Activated T-cell treated with anti-CD3 and anti-CD28 coated beads, Interleukin-2, amount 50 U/mL, for 72 hours (primary cell): ENCODE measurements around the gene COX6A2. TPM values are rescaled to one million over a fixed set of nuclear protein-coding genes. Genes with fewer than 3 reads are reported as not detected.
"Not testable (repeated sequence)": the region's sequence is repeated elsewhere in the genome, so short reads cannot be mapped to it uniquely, and the experiment has no call there.

Experiments
- ATAC-seq, 2 donors: fragments of 150-1000 bp; cut with Tn5 transposase; replicated peaks in 1 of 2; 2 replicates each; pipeline ENCODE4 v1.10.0; 2021; ENCODE audit warnings: moderate library complexity in 2 of 2, mild to moderate bottlenecking in 1 of 2
- DNase-seq, 2 donors: peaks; one replicate each; pipeline ENCODE4 v3.0.0; 2021 to 2022; ENCODE audit warnings: mixed read lengths in 1 of 2
- H3K27ac Mint-ChIP-seq: one replicate; pipeline ENCODE4 v1.8.0; 2022; ENCODE audit warnings: mild to moderate bottlenecking, moderate library complexity, mixed read lengths
- H3K27me3 Mint-ChIP-seq: one replicate; pipeline ENCODE4 v1.8.0; 2022; ENCODE audit warnings: low read depth, mixed read lengths
- H3K36me3 Mint-ChIP-seq, 2 donors: one replicate each; pipeline ENCODE4 v1.8.0; 2022; ENCODE audit warnings: mixed read lengths in 2 of 2, mild to moderate bottlenecking in 1 of 2; ENCODE audit not compliant: insufficient read depth in 2 of 2
- H3K4me1 Mint-ChIP-seq: one replicate; pipeline ENCODE4 v1.8.0; 2022; ENCODE audit warnings: low read depth, mixed read lengths
- H3K4me3 Mint-ChIP-seq, 2 donors: one replicate each; pipeline ENCODE4 v1.8.0; 2022; ENCODE audit warnings: mild to moderate bottlenecking in 2 of 2, mixed read lengths in 2 of 2, moderate library complexity in 2 of 2
- H3K9me3 Mint-ChIP-seq, 2 donors: one replicate each; pipeline ENCODE4 v1.8.0; 2022; ENCODE audit warnings: mixed read lengths in 2 of 2
- total RNA-seq, 2 donors: library from RNA; stranded (reverse); gene quantifications; one replicate each; pipeline ENCODE4 v1.2.3, GENCODE V29; 2022

COX6A2 gene
- total RNA-seq, 2 donors from 2014 or later = not detected

DNA sequence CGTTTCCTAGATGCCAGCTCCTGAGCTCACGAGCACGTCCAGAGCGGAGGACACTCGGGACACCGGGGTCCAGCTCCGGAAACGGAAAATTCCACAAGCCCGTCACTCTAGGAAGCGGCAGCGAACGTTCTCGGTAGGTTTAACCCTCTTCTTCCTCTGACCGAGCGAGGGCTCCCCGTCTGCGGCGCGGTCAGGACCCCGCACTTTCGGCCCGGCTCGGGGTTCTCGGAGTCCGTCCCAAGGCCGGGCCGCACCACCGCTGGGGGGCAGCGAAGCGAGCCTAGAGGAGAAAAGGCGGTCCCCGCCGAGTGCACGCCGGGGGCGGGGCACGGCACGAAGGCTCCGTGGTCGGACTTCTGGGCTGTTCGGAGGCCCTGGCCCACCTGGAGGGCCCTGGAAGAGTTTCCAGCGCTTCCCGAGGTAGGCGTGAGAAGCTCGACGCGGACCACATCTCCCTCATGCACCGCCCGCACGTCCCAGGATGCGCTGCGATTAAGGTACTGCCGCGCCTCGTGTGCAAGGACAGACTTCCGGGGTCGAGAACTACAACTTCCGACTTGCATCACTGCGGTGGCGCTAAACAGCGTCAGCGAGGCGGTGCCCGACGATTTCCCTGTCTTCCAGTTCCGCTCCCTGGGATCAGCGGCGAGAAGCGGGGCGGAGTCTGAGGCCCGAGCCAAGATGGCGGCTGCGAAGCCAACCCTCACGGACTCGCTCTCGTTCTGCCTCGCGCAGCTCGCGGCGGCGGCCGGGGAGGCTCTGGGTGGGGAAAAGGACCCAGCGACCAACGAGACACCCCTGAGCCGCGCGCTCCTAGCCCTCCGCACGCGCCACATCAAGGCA lies 30.9 kb upstream of the COX6A2 start, which contains the start of gene ARMC5:
Gene ARMC5, plus strand, starts transcription at position 658 of the 843 bp plus-strand sequence. Its CDS starts 24 bp downstream, at position 682.
- peaks cover 3 to 4% of the 10 kb centered on the region in 2 donors for H3K36me3 Mint-ChIP-seq
- peak; percentile 80 to 81 for ATAC-seq
- peak within 1 kb of the TSS; percentile 89 to 90 for H3K4me3 Mint-ChIP-seq
- H3K9me3 Mint-ChIP-seq = no peaks in the 10 kb centered on the region
- DNase-seq = peak; percentile 96 to 98
- peaks cover 52% of the 10 kb centered on the region for H3K4me1 Mint-ChIP-seq
- H3K27ac Mint-ChIP-seq = peak within 1 kb of the TSS; percentile 99
- no peaks in the 10 kb centered on the region for H3K27me3 Mint-ChIP-seq

DNA sequence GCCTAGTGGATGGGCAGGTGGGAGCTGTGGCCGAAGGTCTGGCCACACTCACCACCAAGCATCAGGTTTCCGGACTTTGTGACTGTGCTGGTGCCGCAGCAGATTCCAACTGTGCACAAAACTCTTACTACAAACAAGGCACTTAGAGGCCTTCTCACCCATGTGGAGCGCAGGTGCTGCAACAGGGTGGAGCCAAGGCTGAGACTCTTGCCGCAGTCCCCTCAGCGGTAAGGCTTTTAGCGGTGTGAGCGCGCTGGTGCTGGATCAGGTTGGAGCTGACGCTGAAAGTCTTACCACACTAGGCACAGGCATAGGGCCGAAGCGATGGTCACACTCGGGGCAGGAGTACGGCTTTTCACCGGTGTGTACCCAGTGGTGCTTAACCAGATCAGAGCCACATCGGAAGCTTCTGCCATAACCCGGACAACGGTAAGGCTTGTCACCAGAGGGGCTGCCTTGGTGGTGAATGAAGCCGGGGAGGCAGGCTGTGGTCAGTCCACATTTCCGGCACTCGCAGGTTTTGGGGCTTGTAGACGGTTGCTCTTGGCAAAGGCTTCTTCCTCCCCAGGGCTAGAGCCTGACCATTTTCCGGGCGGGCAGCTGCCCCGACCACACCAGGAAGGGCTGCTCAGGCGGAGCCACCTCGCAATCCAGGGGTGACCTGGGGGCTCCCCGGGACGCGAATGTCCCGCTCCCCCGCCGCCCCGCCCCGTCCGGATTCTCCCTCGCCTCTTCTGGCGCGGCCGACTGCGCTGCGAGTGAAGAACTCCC lies 30.1 kb upstream of the COX6A2 start:
- Mint-ChIP-seq H3K36me3 (peaks cover 3 to 6% of the 10 kb centered on the region in 2 donors), H3K27ac (peak overlapping the region; percentile 87), H3K4me3 (peak overlapping the region; percentile 89 to 90), H3K27me3 (no peaks in the 10 kb centered on the region), H3K4me1 (peaks cover 57% of the 10 kb centered on the region), H3K9me3 (no peaks in the 10 kb centered on the region)
- DNase-seq (peak; percentile 69 to 70), ATAC-seq (peak in 1 of 2 donors; percentile 6)

DNA sequence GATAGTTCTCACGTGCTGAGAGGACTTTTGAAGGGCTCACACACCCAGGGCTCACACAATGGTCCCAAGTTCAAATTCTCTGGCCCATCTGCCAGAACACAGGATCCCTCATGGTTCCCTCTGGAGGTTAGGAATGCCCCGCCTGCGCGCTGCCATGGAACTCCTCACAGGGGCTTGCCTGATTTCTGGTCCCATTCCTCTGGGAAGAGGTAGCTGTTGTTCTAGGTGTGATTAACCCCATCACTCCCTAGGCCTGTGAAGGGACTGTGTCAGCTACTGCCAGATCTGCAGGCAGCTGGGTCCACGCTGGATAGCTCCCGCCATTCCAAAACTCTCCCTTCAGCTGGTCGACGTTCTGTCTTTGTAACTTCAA lies 28.8 kb upstream of the COX6A2 start:
- DNase-seq (no peak), ATAC-seq (no peak)
- peaks cover 59% of the 10 kb centered on the region for H3K4me1 Mint-ChIP-seq
- H3K4me3 Mint-ChIP-seq = peak overlapping the region; percentile 89 to 90
- no peaks in the 10 kb centered on the region for H3K9me3 Mint-ChIP-seq
- no peaks in the 10 kb centered on the region for H3K27me3 Mint-ChIP-seq
- H3K27ac Mint-ChIP-seq = peak overlapping the region; percentile 50
- H3K36me3 Mint-ChIP-seq = peaks cover 0 to 3% of the 10 kb centered on the region in 2 donors

DNA sequence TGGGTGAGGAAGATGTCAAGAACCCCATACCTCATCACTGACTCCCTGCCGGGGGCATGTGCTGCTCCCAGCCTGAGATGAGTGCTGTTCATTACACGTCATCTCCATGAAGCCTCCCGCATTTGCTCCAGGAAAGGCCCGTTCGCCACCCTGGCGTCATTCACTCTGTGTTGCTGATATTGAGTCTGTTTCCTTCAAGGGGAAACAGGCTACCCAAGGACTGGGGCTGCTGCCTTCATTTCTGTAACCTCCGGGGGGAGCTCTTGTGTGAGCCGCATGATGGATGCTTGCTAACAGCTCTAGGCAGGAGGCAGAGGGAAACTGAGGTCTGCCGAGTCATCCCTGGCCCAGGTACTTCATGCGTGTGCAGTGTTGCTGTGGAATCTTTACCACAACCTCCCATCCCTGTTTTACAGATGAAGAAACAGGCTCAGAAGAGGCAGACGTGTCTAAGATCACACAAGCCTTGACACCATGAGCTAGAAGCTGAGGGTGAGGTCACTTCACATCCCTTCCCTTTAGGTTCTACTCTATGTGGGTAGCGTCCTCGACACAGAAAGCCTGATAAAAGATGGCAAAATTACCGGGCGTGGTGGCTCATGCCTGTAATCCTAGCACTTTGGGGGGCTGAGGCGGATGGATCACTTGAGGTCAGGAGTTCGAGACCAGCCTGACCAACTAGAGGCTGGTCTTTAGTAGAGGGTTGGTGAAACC lies 27.6 kb upstream of the COX6A2 start:
- H3K4me1 Mint-ChIP-seq = peaks cover 54% of the 10 kb centered on the region
- peak overlapping the region; percentile 75 for H3K27ac Mint-ChIP-seq
- H3K4me3 Mint-ChIP-seq = peak overlapping the region; percentile 37 to 89
- ATAC-seq (no peak), DNase-seq (peak in 1 of 2 donors; percentile 41)
- H3K36me3 Mint-ChIP-seq = peaks cover 0 to 3% of the 10 kb centered on the region in 2 donors
- no peaks in the 10 kb centered on the region for H3K9me3 Mint-ChIP-seq
- H3K27me3 Mint-ChIP-seq = no peaks in the 10 kb centered on the region

DNA sequence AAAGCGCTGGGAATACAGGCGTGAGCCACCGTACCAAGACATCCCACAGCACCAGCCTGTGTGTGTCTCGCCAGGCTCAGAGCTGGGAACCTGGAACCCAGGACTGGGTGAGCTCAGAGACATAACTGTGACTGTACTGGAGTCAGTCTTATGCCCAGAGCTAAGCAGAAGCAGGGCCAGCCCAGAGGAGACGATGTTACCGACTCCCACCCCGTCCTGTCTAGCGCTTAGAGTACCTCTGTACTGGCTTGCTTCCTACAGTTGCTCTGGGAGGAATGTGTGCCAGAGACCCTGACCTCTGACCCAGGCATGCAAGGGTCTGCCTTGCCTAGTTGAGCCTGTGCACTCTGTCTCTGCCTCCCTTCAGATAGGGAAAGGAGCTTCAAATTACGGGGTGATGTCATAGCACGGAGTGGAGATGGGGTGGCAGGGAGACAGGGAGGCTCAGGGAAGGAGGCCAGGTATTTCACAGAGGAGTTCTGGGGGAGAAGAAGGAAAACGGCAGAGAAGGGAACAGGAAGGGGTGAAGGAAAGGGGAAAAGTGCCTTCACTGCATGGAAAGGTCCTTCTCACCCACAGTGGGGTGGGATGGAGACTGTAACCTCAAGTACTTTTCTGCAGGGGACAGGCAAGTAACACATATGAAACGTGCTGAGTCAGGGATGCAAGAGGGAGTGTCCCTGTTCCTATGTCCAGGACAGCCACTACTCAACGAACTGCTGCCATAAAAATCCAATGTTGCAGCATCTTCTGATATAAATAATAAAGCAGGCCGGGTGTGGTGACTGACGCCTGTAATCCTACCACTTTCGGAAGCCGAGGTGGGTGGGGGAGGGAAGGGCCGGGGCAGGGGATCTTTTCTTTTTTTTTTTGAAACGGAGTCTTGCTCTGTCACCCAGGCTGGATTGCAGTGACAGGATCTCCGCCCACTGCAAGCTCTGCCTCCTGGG lies 25.4 kb upstream of the COX6A2 start:
- Mint-ChIP-seq H3K36me3 (peaks cover 0 to 3% of the 10 kb centered on the region in 2 donors), H3K9me3 (no peaks in the 10 kb centered on the region), H3K4me1 (peaks cover 48% of the 10 kb centered on the region), H3K4me3 (no peak overlapping the region), H3K27me3 (no peaks in the 10 kb centered on the region), H3K27ac (no peak overlapping the region)
- DNase-seq (no peak), ATAC-seq (no peak)

DNA sequence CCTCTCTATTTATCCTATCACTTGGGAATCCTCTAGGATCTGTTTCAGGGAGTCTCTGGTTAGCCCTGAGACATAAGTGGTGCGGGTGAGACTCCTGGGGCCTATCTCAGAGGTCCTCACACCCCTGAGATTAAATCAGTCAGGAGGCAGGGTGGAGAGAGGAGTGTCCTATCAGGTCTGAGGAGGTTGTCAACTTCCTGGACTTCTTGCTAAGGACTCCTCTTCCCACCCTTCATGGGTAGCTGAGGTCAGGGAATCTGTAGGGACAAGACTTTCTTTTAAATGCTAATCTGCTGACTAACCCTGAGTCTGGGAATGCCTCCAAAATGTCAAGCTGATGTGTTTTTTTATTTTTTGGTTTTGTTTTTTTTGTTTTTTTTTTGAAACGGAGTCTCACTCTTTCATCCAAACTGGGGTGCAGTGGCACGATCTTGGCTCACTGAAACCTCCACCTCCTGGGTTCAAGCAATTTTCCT lies 24.5 kb upstream of the COX6A2 start:
- Mint-ChIP-seq H3K36me3 (peaks cover 0 to 1% of the 10 kb centered on the region in 2 donors), H3K27me3 (no peaks in the 10 kb centered on the region), H3K27ac (no peak overlapping the region), H3K9me3 (no peaks in the 10 kb centered on the region), H3K4me1 (peaks cover 41% of the 10 kb centered on the region), H3K4me3 (no peak overlapping the region)
- no peak for ATAC-seq
- DNase-seq = no peak

DNA sequence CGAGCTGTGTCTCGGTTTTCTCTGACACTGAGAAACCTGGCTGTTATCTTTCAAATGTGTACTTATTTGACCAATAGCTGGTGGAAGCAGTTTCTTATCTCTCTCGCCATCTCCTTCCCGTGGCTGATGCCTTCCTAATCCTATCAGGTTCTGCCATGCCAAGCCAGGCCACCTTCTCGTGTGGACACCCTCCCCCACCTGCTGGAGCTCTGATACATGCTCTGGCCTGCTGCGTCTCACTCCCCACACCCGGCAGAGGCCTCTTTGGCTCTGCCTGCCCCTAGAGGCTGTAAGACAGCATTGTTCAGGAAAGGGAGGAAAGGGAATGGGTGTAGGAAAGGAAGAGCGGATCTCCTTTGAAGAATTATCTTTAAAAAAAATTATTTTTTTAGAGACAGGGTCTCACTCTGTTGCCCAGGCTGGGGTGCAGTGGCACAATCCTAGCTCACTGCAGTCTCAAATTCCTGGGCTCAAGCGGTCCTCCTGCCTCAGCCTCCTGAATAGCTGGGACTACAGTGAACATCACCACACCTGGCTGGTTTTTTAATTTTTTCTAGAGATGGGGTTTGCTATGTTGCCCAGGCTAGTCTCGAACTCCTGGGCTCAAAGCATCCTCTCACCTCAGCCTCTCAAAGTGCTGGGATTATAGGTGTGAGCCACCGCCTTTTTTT lies 23.7 kb upstream of the COX6A2 start:
- ATAC-seq = peak in 1 of 2 donors; percentile 43
- Mint-ChIP-seq H3K4me3 (no peak overlapping the region), H3K4me1 (peaks cover 33% of the 10 kb centered on the region), H3K9me3 (no peaks in the 10 kb centered on the region), H3K27ac (no peak overlapping the region), H3K36me3 (peaks cover 0 to 1% of the 10 kb centered on the region in 2 donors), H3K27me3 (no peaks in the 10 kb centered on the region)
- DNase-seq = no peak

DNA sequence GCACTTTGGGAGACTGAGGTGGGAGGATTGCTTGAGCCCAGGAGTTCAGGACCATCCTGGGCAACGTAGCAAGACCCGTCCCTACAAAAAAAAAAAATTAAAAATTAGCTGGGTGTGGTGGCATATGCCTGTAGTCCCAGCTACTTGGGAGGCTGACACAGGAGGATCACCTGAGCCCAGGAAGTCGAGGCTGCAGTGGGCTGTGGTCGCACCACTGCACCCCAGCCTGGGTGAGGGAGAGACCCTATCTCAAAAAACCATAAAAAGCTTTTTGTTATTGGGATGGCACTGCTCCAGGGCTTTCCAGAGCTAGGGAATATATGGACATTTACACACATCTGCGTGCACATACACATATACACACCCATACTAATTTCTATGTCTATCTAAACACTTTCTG lies 23.0 kb upstream of the COX6A2 start:
- Mint-ChIP-seq H3K9me3 (no peaks in the 10 kb centered on the region), H3K4me3 (no peak overlapping the region), H3K4me1 (peaks cover 27% of the 10 kb centered on the region), H3K27ac (no peak overlapping the region), H3K36me3 (peaks cover 0 to 1% of the 10 kb centered on the region in 2 donors), H3K27me3 (no peaks in the 10 kb centered on the region)
- DNase-seq = no peak
- ATAC-seq = no peak

DNA sequence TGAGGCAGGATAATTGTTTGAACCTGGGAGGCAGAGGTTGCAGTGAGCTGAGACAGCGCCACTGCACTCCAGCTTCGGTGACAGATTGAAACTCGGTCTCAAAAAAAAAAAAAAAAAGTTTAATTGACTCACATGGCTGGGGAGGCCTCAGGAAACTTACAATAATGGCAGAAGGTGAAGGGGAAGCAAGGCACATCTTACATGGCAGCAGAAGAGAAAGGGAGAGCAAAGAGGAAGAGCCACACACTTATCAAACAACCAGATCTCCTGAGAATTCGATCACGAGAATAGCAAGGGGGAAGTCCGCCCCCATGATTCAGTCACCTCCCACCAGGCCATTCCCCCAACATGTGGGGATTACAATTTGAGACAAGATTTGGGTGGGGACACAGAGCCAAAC lies 17.8 kb upstream of the COX6A2 start:
- ATAC-seq, DNase-seq, H3K4me3 Mint-ChIP-seq, H3K36me3 Mint-ChIP-seq, H3K27me3 Mint-ChIP-seq, H3K9me3 Mint-ChIP-seq, H3K27ac Mint-ChIP-seq: not testable (repeated sequence)
- H3K4me1 Mint-ChIP-seq = peaks cover 13% of the 10 kb centered on the region

DNA sequence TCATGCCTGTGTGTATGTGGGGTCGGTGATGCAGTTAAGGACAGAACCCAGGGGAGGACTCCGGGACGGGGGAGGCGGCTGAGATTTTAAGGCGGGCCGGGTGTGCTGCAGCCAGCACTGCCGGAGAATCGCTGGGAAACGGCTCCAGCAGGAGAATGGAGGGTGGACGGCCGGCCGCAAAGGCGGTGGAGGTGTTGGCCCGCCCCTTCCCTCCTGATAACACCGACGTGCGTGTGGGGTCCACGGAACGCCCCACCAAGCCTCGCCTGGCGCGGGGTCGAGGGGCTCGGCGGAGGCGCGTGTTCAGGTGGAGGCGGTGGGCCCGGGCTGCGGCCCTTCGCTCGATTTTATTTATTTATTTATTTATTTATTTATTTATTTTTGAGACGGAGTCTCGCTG lies 13.8 kb upstream of the COX6A2 start:
- no peak for ATAC-seq
- peaks cover 6% of the 10 kb centered on the region for H3K27me3 Mint-ChIP-seq
- DNase-seq = no peak
- H3K36me3 Mint-ChIP-seq = no peaks in the 10 kb centered on the region
- peaks cover 32% of the 10 kb centered on the region for H3K4me1 Mint-ChIP-seq
- peak overlapping the region; percentile 71 for H3K27ac Mint-ChIP-seq
- peak overlapping the region; percentile 81 to 83 for H3K4me3 Mint-ChIP-seq
- H3K9me3 Mint-ChIP-seq = no peaks in the 10 kb centered on the region

DNA sequence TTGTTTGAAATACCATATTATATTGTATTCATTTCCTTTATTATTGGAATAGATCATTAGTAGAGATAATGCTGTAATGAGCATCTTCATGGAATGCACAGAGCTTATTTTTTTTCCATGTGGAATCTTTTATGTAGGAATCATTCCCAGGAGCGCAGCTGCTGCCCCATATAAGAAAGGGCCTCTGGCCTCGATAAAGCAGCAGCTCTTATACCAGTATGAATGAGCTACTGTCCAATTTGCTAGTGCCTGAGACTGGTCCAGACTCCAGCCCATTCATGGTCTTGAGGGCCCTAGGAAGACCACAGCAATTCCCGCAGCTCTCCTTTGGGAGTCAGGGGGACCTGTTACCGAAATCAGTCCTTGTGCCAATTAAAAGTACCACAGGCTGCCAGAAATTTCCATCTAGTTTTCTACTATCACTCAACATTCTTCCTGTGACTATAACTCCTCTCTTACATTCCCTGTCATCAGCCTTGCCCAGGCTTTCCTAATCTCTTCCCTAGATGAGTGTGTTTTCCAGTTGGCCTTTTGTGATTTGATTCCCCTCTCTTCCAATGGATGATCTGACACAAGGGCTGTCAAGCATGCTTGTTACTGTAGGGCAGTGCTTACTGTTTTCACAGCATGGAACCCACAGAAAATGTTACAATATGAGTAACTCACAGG lies 12.5 kb upstream of the COX6A2 start:
- DNase-seq (no peak), ATAC-seq (peak in 1 of 2 donors; percentile 28)
- H3K9me3 Mint-ChIP-seq = no peaks in the 10 kb centered on the region
- peaks cover 26% of the 10 kb centered on the region for H3K4me1 Mint-ChIP-seq
- no peaks in the 10 kb centered on the region for H3K36me3 Mint-ChIP-seq
- H3K27ac Mint-ChIP-seq = no peak overlapping the region
- H3K27me3 Mint-ChIP-seq = peaks cover 6% of the 10 kb centered on the region
- peak overlapping the region in 1 of 2 donors; percentile 16 for H3K4me3 Mint-ChIP-seq
